ENCODE measurements around the gene DISC1.

The DISC1 gene

DNA sequence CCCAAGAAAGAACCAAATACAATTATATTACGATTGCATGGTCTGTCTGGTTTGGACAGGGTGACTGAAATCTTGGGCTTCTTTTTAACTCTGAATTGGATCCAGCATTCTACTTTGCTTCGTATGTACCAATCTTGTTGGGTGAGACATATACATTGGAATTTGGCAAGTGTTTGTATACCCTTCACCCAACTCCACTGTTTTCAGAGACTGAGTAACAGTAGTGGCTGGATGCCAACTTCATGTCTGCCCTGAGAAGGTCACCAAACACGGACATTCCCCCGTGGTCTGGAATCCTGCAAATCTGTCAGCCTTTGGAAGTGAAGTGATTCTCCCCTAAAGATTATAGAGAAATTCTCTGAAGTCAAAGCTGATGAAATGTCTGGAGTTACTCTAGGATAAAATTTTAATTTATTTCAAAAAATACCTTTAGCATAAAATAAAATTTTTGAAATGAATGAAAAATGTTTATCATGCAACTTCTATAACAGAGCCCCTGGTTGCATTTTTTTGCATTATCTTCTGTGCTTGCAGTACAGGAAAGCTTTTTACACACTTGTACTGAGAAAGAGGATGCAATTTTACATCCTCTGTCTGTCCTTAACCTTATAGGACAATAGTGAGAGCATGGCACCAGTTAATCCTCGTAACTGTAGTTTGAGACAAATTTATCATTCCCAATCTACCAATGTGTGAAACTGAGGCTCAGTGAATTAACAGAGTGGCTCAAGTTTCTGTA lies 201.8 kb downstream of the DISC1 start:
- no peak for DNase-seq

- no peak for DNase-seq
Measured at GRCh38 chr1:231829332-231829731, 202.7 kb downstream of the DISC1 start.

DNA sequence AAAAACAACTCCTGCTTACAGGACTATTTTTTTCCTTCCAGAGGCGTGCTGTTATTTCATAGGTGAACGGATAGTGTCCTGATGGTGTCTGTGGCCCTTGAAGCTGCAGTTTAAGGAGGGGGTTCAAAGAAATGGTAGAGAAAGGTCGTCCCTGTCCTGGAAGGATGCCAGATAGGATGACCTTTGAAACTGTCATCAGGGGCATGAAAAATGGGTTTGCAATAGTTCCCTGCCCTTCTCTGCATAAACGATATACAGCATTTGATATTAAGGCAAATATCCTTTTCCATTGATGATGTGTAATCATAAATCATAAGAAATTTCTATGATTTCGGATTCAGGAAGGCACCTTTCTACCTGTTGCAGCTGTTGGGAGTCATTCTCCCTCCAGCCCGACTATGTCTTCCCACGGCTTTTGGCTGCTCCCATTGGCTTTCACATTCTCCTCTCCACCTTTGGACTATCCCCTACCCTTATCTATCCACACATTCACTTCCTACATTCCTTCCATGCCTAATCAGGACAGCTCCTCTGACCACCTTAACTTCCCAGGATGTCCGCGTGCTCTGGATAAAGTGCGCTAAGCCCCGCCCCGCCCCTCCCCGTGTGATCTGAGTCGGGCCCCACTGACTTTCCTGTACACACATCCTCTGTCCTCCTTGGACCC lies 209.8 kb downstream of the DISC1 start:
- DNase-seq: no peak

- DNase-seq: no peak
Measured at GRCh38 chr1:231838521-231838920, 211.9 kb downstream of the DISC1 start.

- no peak for DNase-seq
Measured at GRCh38 chr1:231839999-231840398, 213.4 kb downstream of the DISC1 start.

DNA sequence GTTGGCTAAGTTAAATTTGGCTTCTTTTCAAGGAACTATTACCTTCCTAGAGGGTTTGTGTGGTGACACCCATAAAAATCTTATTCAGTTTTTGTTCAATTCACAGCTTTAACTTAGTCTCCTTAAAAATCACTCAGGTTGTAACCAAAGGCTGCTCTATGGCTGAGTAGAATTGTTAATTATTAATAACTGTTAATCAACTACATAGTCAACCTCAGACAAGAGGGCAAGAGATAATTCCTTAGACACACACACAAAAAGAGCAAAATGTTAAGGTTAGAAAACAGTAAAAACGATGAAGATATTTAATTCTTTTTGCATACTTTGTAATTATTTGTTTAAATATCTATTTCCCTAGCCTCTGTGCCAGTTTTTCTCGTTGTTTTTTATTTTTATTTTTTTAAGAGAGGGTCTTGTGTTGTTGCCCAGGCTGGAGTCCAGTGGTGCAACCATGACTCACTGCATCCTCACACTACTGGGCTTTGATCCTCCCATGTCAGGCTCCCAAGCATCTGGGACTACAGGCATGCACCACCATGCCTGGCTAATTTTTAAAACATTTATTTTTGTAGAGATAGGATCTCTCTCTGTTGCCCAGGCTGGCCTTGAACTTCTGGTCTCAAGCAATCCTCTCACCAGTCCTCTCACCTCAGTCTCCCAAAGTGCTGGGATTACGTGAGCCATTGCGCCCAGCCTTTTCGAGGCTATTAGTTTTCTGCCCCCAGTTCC lies 215.2 kb downstream of the DISC1 start:
- no peak for DNase-seq

- no peak for DNase-seq
Measured at GRCh38 chr1:231842441-231842840, 215.9 kb downstream of the DISC1 start.

GRCh38 chr1:231844986-231845502 lies 218.5 kb downstream of the DISC1 start:
- DNase-seq: no peak

DNA sequence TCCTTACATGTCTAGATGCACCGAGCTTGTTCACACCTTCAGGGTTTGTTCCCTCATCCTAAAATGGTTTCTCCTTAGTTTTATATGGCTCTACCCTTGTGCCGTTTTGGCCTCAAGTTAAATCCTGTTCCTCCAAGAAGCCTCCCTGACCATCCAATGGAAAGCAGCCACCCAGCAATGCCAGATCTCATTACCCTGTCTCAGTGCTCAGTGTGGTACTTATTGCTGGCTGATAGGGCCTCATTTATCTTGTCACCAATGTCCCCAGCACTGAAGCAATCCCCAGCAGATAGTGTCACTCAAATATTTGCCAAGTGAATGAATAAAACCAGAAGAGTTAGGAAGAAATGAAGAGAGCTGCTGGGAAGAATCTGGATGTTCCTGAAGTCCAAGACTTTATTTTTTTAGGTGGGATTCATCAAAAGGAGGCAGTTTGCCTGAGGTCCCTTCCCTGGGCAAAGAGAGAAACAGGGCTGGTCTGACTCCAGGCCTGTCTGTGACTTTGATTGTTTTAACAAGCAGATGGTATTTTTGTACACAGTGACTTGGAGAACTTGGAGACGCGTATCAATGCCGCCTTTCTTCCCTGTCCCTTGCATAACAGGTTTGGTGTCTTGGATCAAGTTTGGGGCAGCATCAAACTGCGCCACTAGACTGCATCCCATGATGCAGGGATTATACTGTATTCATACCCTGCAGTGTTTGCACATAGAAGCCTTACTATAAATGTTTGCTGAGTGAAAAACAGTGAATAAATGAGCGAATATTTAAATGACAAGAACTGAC lies 221.2 kb downstream of the DISC1 start:
- no peak for DNase-seq

GRCh38 chr1:231849981-231850380 lies 223.4 kb downstream of the DISC1 start:
- no peak for DNase-seq

GRCh38 chr1:231850786-231851185 lies 224.2 kb downstream of the DISC1 start:
- no peak for DNase-seq

GRCh38 chr1:231853588-231854207 lies 227.1 kb downstream of the DISC1 start:
- no peak for DNase-seq

- no peak for DNase-seq
Measured at GRCh38 chr1:231855361-231855760, 228.8 kb downstream of the DISC1 start.

DNA sequence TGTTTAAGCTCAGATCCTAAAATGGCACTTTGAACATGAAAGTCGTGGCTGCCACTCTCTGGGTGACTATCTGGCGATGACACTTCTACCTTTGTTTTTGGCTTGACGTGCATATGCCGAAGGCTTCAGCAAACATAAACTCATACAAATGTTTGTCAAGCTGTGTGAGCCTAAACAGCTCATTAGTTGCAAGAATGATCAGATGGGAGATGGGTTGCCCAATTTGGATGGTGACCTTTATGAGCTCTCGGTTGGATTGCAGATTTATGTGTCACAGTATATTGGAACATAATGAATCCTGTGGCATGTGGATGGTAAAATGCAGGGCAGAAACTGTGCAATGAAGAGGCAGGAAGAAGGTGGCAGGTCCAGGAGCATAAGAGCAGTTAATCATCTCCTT lies 229.3 kb downstream of the DISC1 start:
- DNase-seq: no peak

- no peak for DNase-seq
Measured at GRCh38 chr1:231856426-231856825, 229.8 kb downstream of the DISC1 start.

GRCh38 chr1:231856894-231857293 lies 230.3 kb downstream of the DISC1 start:
- DNase-seq: no peak

DNA sequence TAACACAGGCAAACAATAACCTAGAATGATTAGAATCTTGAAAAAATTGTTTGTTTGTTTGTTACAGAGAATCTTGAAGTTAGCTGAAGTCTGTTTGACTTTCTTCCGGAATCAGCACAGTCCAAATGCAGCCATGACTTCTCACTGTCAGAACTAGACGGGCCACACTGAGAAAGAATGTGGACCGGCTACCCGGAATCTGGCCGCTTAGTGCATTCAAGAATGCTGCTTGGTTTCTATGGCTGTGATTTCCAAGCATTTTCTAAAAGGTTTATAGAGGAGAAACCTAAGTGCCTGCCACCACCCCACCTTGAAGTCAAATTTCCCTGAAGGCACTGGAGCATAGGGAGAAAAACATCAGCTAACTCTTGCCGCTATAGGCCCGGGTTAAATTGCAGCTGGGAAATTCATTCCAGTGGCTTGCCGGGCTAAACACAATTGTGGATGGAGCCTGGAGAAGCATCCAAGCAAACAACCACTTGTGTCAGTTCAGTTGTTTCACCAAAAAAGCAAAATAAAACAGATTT lies 231.1 kb downstream of the DISC1 start:
- DNase-seq: no peak

DNA sequence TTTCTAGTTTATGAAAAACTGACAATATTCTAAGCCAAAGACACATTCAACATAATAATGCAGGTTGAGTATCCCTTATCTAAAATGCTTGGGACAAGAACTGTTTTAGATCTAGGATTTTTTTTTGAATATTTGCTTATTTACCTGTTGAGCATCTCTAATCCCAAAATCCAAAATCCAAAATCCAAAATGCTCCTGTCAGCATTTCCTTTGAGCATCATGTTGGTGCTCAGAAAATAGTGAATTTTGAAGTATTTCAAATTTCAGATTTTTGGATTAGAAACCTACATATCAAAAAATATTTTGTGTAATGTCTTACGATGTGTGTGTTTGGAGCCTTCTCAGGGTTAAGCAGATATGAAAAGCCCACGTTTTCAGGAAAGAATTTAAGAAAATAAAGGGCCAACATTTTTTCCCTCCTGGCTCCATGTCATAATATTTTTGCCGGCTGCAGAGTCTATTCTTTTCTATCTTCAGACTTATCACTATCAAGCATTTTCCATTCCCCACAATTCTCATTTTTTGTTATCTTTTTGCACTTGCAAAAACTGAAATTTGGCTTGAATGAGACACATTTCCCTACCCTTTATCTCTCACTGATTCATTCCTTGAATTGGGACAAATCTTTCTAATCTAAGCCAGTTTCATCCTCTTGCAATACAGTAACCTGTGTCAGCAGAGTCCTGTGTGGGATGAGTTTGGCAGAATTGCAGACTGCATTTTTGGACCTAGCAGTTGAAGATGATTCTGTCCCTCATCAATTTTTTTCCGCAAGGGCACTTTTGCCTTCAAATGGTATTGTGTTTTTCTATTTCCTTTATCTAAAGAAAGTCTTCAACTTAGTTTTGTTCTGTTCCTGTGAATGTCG lies 233.9 kb downstream of the DISC1 start:
- DNase-seq: no peak

DNA sequence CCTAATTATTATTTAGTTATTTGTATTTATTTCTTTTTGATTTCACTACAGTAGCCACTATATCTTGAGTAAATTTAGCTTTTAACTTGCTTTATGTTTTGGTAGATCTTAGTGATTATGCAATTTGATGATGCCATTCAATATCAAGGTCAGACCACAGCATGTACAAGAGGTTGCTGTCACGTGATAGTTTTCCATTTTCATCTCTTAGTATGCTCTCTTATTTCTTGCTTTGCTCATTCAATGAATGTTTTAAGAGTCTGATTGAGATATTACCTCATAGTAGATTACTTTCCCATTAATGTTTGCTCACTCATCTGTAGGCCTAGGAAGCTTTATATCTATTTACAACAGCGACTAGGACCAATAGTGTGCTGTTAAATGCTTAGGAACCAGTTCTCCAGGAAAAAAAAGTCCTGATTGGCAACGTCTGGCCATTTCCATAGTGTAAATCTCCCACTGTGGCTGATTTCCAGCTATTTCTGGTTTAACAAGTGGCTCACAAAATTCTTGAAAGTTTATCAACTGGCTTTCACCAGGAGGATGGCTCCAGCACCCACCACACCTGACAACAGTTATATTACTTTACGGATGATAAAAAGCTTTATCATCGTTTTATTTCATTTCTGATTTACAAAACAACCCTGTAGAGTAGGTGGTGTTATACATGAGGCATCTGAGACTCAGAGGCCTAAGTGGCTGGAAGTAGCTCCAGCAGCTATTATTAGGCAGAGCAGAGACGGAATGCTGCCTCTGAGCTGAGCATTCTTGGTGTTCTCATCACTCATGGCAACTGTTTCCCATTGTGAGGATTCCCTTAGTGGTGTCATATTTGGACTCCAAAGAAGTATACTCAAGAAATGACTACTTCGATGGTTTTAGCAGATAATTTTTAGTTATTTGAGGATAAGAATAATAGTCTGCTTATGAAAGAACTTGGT lies 235.2 kb downstream of the DISC1 start:
- no peak for DNase-seq

- DNase-seq: no peak
Measured at GRCh38 chr1:231862611-231863010, 236.0 kb downstream of the DISC1 start.
